Left ventricle myocardium inferior (tissue), 1 donor: ENCODE measurements around the gene POU2F1. TPM values are rescaled to one million over a fixed set of nuclear protein-coding genes. Genes with fewer than 3 reads are reported as not detected.

Source experiments
- DNase-seq: peaks from one replicate; pipeline ENCODE4 v3.0.0-alpha.2; 2020
- H3K27ac ChIP-seq: fragments of 200-600 bp; replicated peaks from 2 replicates; pipeline ENCODE4 v1.8.0; 2021
- H3K27me3 ChIP-seq: fragments of 200-600 bp; 2 replicates; pipeline ENCODE4 v1.8.0; 2021; ENCODE audit warnings: low read depth
- H3K36me3 ChIP-seq: fragments of 200-600 bp; 2 replicates; pipeline ENCODE4 v1.8.0; 2021
- H3K4me1 ChIP-seq: fragments of 200-600 bp; 2 replicates; pipeline ENCODE4 v1.8.0; 2021
- H3K4me3 ChIP-seq: fragments of 200-600 bp; 2 replicates; pipeline ENCODE4 v1.8.0; 2021; ENCODE audit warnings: mild to moderate bottlenecking, moderate library complexity
- H3K9me3 ChIP-seq: fragments of 200-600 bp; replicated peaks from 2 replicates; pipeline ENCODE4 v1.8.0; 2021
- intact Hi-C: fragments of 100-400 bp; cut with micrococcal nuclease; formaldehyde crosslinking; loops from one replicate; pipeline ENCODE4 v1.11.0; 2022
- total RNA-seq: library from RNA; stranded (reverse); fragmentation: NEBNext Ultra II Directional; extraction: Animal tissue kit (Norgen Biotek cat#: 25700); gene quantifications from one replicate; pipeline ENCODE4 v1.2.1, GENCODE V29; 2021
- TF ChIP-seq, protein P1 (sequence below): fragments of 200-600 bp; IDR thresholded peaks from 2 replicates; pipeline ENCODE4 v1.8.0; 2021; ENCODE audit warnings: antibody characterized with exemption, mild to moderate bottlenecking, borderline replicate concordance
- donor health status: DM: no; HTN: yes; CAD: no; lungs with severe emphysema.

The POU2F1 gene
- total RNA-seq, 1 donor from 2014 or later, result 7.5 TPM

DNA sequence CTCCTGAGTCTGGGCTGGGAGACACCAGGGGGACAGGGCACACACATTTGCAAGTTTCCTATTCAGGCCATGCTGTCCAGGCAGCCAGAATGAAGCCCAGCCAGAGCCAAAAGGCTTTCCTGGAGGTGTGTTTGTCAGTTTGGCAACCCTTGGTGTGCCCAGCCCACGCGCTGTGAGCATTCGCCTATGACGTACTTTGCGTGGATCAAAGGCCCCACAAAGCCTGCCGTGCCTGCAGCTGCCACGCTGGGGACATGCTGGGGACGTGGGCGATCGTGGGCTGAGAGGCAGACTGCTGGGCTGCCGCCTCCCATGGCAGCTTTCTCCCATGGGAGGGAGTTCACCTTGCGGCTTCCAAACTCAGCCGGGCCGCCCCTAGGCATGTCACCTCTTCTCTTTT lies 240.2 kb downstream of the POU2F1 start:
- no peak overlapping the region for H3K27ac ChIP-seq
- H3K4me3 ChIP-seq, result no peak overlapping the region
- H3K9me3 ChIP-seq, result no peaks in the 10 kb centered on the region
- no peak for DNase-seq
- no peaks in the 10 kb centered on the region for H3K36me3 ChIP-seq
- H3K4me1 ChIP-seq, result peaks cover 10% of the 10 kb centered on the region
- no peaks in the 10 kb centered on the region for H3K27me3 ChIP-seq
- intact Hi-C loops, result no loop called here
- TF ChIP-seq, protein P1, sequence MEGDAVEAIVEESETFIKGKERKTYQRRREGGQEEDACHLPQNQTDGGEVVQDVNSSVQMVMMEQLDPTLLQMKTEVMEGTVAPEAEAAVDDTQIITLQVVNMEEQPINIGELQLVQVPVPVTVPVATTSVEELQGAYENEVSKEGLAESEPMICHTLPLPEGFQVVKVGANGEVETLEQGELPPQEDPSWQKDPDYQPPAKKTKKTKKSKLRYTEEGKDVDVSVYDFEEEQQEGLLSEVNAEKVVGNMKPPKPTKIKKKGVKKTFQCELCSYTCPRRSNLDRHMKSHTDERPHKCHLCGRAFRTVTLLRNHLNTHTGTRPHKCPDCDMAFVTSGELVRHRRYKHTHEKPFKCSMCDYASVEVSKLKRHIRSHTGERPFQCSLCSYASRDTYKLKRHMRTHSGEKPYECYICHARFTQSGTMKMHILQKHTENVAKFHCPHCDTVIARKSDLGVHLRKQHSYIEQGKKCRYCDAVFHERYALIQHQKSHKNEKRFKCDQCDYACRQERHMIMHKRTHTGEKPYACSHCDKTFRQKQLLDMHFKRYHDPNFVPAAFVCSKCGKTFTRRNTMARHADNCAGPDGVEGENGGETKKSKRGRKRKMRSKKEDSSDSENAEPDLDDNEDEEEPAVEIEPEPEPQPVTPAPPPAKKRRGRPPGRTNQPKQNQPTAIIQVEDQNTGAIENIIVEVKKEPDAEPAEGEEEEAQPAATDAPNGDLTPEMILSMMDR, result no peak

DNA sequence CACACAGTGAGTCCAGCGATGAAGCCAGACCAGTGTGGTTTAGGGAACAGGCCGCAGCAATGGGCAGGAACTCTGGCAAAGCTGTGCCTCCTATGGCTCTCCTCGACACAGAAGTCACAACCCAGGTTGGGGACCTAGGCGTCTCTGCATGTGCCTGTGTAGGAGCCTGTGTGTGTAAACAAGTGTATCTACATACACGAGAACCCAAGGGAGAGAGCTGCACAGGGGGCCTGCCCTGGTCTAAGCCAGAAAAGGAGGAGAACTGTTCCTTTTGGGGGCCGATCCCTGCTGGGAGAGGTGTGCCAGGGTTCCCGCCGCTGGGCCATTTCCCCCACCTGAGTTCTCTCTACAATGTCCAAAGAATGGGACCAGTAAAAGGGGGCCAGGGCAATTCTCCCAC lies 241.7 kb downstream of the POU2F1 start:
- intact Hi-C loops, result no loop called here
- H3K27me3 ChIP-seq, result no peaks in the 10 kb centered on the region
- TF ChIP-seq, protein P1, result no peak
- peaks cover 7% of the 10 kb centered on the region for H3K4me1 ChIP-seq
- no peaks in the 10 kb centered on the region for H3K9me3 ChIP-seq
- H3K27ac ChIP-seq, result no peak overlapping the region
- H3K36me3 ChIP-seq, result no peaks in the 10 kb centered on the region
- no peak overlapping the region for H3K4me3 ChIP-seq
- no peak for DNase-seq

DNA sequence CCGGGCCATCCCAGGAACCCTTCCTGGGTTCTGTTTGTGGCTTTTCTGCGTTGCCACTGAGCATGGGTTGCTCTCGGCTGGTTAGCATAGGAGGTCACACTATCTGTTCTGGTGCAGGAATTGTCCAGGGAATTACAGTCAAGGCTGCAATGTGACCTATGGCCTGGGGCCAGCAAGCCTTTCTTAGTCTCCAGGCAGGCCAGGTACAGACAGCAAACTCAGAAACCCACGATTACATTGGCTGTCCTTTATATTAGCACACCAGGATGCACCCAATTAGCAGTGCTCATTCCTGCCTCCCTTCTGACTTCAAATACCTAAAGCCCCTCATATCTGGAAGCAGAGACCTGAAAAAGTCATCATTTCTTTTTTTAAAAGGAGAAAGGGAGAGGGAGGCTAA lies 242.4 kb downstream of the POU2F1 start:
- Histone ChIP-seq H3K4me3 (no peak overlapping the region), H3K27ac (no peak overlapping the region), H3K36me3 (no peaks in the 10 kb centered on the region), H3K9me3 (no peaks in the 10 kb centered on the region), H3K4me1 (peaks cover 7% of the 10 kb centered on the region), H3K27me3 (no peaks in the 10 kb centered on the region)
- no peak for DNase-seq
- intact Hi-C loops, result no loop called here
- TF ChIP-seq, protein P1, result no peak

DNA sequence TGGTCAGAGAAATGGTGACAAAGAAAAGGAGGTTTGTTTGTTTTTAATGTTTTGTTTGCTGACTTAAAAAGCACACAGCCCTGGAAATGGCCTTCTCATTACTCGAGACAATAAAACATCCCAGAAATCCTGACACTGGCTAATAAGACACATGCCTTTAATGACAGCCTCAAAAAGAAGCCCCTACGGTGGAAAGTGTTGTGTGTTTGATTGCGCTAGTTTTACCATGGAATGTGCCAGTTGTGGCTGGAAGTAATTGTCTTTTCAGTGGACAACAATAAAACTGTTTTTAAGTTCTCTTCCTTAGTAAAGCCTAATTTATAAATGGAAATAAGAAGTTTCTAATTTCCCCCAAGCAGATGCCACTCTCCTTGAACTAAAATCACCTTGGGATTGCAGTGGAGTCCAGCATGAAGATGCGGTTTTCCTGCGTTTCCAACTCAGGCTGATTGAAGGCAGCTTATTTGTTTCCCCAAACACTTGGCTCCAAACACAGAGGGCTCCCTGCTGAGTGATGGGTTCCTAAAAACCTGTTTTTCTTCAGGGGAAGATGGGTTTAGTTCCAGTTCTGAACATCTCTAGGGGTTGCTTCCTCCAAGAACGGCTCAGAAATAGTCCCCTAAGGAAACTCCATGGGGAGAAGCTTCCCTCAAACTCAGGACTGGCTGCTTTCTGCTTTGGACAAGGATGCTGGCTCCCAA lies 243.3 kb downstream of the POU2F1 start:
- H3K27me3 ChIP-seq, result no peaks in the 10 kb centered on the region
- H3K36me3 ChIP-seq, result no peaks in the 10 kb centered on the region
- H3K4me3 ChIP-seq, result no peak overlapping the region
- no peak overlapping the region for H3K27ac ChIP-seq
- peaks cover 7% of the 10 kb centered on the region for H3K4me1 ChIP-seq
- no peak for DNase-seq
- intact Hi-C loops, result no loop called here
- no peaks in the 10 kb centered on the region for H3K9me3 ChIP-seq
- TF ChIP-seq, protein P1, result no peak

DNA sequence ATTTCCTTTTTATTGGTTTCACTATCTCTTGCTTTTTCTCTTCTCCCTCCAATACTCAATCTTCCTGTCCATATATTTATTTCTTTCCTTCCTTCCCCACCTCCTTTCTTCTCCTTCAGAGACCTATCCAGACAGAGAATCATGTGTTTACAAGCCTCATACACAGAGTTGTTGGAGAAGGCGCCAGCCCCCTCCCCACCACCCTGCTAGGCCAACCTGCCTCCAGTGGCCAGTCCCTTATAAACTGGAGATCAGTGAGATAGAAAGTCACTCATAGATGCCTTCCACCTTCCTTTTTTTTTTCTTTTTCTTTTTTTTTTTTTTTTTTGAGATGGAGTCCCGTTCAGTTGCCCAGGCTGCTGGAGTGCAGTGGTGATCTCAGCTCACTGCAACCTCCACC lies 244.3 kb downstream of the POU2F1 start:
- intact Hi-C loops, result no loop called here
- no peak overlapping the region for H3K4me3 ChIP-seq
- H3K36me3 ChIP-seq, result no peaks in the 10 kb centered on the region
- TF ChIP-seq, protein P1, result no peak
- peaks cover 7% of the 10 kb centered on the region for H3K4me1 ChIP-seq
- no peaks in the 10 kb centered on the region for H3K9me3 ChIP-seq
- DNase-seq, result no peak
- H3K27ac ChIP-seq, result no peak overlapping the region
- H3K27me3 ChIP-seq, result no peaks in the 10 kb centered on the region
